Loucy (cell line): Measurements from ENCODE around the gene TNFRSF13B.

ENCODE experiments used
- EZH2phosphoT487 ChIP-seq: fragments of 200-600 bp; IDR thresholded peaks from 2 replicates; pipeline ENCODE4 v1.6.1; 2018; ENCODE audit warnings: antibody characterized with exemption, mild to moderate bottlenecking, moderate library complexity, borderline replicate concordance
- TF ChIP-seq, protein P1 (sequence below): fragments of 200-600 bp; sonication (generic); conservative IDR thresholded peaks from 2 replicates; pipeline ENCODE4 v1.5.1; 2014; ENCODE audit warnings: mild to moderate bottlenecking, antibody characterized with exemption, low read length

DNA sequence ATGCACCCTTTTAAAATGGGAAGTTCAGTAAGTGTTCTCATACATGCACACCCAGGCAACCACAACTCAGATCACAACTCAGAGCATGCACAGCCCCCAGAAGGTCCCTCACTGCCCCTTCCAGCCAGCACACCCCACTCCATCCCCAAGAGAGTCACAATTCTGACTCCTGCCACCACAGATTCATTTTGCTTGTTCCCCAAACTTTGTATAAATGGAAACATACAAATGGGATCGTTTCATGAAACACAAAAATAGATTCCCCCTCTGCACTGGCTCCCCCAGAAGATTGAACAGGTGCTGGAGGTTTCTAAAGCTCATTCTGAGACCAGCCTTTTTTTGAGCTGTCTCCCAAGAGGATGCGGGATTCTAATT lies 3.3 kb upstream of the TNFRSF13B start:
- TF ChIP-seq, protein P1, sequence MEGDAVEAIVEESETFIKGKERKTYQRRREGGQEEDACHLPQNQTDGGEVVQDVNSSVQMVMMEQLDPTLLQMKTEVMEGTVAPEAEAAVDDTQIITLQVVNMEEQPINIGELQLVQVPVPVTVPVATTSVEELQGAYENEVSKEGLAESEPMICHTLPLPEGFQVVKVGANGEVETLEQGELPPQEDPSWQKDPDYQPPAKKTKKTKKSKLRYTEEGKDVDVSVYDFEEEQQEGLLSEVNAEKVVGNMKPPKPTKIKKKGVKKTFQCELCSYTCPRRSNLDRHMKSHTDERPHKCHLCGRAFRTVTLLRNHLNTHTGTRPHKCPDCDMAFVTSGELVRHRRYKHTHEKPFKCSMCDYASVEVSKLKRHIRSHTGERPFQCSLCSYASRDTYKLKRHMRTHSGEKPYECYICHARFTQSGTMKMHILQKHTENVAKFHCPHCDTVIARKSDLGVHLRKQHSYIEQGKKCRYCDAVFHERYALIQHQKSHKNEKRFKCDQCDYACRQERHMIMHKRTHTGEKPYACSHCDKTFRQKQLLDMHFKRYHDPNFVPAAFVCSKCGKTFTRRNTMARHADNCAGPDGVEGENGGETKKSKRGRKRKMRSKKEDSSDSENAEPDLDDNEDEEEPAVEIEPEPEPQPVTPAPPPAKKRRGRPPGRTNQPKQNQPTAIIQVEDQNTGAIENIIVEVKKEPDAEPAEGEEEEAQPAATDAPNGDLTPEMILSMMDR = no peak
- no peak for TF ChIP-seq EZH2phosphoT487
